ENCODE measurements around the gene ENPP6. TPM values are rescaled to one million over a fixed set of nuclear protein-coding genes. Genes with fewer than 3 reads are reported as not detected.
"Not testable (repeated sequence)": the region's sequence is repeated elsewhere in the genome, so short reads cannot be mapped to it uniquely, and the experiment has no call there.

Gene ENPP6
- total RNA-seq, 1 donor from 2014 or later: 0.39 TPM

GRCh38 chr4:184148738-184149637, 68.7 kb downstream of the ENPP6 start:
- DNase-seq: no peak

DNA sequence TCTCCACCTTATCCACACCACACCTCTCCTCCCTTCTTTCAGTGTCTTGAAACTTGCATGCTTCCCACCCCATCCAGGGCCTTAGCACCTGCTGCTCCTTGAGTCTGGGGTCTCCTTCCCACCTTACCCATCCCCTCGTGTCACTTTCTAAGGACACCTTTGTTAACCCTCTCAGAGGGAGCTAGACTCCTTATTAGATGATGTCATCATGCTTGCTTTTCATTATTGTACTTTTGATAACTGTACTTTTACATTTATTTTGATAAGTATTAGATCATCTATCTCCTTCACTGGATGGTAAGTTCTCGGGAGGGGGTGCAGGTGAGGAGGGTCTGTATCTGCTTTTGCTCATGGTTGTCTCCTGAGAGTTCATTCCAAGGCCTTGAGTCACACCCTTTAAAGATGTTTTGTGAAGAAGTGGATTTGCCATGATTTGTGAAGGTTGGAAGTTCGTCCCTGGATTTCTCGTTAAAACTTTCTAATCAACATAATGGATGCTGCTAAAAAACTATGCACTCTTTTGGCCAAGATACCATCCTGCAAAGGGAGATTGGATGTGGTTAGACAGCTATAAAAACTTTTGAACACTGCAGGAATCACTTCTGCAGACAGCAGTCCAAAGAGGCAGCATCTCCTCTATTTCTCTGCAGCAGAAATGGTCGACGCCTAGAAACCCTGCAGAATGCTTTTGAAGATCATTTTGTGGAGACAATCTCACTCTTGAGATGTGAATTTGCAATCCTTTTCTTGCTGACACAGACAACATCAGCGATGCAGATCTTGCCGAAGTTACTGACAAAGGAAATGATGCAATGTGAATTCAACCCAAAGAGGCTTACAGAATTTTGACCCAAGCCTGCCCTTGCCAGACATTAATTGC, 69.6 kb downstream of the ENPP6 start:
- no peak for DNase-seq

GRCh38 chr4:184146951-184147350, 70.7 kb downstream of the ENPP6 start:
- no peak for DNase-seq

DNA sequence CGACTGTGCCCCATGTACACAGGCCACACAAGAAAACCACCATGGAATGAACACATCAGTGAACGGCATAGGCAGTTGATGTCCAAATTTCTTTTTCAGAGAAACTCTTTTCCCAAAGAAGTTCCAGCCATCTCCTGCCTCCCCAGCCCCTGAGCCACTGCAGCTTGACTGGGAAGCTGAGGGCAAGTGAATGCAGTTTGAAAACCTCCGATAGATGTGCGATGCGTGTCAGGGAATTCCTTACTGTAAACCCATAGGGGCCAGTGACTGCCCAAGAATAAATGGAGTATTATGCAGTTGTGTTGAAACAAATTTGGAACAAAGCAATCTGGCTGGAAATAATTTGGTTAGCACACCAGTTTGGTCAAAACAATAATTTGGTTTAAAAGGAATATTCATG, 72.1 kb downstream of the ENPP6 start:
- DNase-seq: no peak

DNA sequence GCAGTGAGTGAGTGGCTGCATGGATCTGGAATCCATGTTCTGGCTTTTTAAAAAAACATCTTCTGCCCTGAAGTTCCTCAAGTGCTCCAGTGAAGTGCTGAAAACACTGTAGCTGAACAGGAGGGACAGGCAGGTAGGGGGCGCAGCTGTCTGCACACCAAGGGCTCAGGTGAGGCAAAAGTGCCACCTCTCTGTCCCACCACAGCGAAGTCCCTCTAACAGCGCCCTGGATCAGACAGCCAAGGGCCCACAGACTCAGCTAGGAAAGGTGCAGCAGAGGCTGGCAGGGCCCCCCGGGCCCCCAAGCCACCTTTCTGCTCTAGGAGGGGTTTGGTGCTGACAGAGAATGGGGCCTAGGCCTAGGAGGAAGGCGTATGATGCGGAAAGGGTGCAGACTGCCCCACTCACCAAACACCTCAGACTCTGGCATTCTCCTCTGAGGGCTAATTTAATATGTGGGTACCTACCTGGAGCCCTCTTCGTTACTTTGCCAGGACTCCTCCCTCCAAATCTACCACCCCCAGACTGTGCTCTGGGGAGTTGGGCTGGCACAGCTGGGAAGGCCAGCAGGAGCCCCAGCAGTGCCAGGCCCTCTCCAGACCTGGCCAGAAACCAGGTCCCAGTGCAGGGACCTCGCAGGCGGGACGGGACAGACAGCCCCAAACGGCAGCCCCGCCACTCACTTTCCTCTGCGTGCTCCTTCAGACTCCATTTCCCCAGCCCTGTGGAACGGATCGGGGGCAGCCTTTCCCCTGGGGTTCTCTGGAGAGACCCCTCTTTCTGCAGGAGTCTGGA, 73.7 kb downstream of the ENPP6 start:
- no peak for DNase-seq

DNA sequence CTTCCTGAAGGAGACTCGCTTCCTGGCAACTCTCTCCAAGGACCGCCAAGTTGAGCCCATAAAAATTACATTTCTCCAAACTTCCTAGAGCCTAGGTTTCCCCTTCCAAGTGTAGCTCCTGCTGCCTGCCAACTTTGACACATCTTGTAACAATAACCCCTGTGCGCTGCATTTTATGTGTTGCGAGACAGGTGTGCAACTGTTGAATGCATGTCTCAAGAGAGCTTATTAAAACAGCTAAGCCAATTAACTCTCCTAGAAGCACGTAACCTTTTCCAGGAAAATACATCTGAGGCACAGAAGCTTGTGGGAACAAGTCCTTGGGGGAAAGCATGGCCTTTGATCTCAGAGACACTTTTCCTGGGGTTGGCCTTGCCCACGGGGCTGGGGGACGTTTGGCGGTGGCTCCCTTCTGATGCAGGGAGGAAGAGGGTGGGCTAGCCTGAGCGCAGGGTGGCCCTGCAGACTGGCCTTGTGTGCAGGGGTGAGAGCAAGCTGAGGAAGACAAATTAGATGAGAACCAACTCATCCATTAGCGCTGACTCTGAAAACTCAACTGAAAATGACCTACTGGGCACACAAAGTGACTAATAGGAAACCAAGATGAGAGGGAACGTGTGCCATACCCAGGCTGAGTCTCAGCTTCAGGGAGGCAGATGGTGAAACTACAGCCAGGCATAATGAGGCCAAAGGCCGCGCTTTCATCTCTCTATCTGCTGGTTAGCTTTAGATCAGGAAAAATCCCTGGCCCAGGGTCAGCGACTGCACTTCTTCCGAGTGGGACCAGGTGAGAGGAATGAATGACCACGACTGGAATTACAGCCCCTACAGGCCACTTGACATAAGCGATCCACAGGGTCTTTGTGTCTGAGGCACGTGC, 75.3 kb downstream of the ENPP6 start:
- DNase-seq: no peak

- DNase-seq: not testable (repeated sequence)
Observed at GRCh38 chr4:184140901-184141300, 76.8 kb downstream of the ENPP6 start.

GRCh38 chr4:184136525-184136924, 81.1 kb downstream of the ENPP6 start:
- no peak for DNase-seq

DNA sequence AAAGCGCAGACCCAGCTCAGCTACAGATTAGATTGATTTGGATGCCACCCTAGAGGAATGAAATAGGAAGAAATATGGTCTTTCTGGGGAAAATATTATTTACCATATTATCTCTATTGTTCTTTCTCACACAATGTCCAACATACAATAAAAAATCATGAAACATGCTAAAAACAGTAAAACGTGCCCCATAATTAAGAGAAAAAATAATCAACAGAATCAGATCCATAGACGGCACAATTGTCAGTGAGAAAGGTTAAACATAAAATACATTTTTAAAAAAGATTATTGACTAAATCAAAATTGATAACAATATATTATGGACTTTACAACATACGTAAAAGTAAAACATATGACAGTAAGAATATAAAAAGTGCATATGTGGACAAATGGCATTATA, 90.9 kb downstream of the ENPP6 start:
- no peak for DNase-seq

DNA sequence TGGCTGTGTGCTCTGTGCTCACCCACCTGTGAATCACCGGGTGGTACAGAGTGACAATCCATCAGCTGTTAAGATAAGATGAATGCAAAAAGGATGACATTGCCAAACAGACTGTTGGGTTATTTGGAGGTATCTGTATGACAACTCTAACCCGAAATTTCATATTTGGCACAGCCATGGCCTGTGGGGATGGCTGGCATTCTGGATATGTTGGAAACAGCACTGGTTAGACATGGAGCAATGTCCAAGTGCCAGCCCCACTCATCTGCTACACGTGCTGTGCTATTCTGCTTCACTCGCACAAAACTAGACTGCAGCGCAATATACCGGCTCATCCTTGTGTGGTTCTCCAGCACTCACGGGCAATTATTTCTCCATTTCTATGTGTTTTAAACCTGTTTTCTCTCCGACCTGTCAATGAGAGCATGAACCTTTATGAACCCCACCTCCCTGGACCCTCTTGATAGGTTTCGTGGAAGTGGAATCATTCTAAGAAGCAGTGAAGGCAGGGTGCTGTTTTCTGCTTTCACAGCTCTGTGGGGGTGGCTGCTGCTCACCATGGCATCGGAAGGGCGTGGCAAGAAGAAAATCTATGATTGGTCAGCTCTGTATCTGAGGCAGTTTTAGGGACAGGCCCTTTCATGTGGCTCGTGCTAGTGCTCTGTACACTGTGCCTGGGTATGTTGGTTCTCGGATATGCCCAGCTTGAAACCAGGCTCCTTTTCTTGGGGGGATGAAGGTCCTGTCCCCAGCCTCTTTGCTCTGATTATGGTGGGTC, 94.9 kb downstream of the ENPP6 start:
- DNase-seq: no peak

DNA sequence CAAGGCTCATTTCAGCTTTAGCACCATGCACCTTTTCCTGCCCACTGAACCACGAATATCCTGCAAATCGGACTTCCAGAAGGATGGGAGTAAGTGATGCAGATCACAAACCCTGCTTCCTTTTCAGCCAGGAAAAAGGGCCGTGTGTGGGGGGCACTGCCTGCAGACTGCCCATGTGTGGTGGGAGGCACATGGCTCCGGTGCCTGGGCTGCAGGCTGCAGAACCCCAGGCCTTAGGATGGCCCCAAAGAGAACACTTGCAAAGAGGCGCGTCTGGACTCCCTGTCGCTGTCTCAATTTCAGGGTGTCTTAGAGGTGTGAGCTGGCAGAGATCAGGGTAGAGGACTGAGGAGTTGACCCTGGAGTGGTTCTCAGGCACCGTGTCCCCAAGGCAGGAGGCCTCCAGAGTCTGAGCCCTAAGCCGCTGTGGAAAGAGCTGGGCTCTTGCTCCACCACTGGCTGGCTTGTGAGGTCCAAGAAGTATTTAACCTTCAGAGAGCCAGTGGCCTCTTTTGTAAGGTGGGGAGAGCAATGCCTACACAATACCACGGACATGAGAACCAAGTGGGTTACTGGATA, 97.0 kb downstream of the ENPP6 start:
- DNase-seq: no peak

DNA sequence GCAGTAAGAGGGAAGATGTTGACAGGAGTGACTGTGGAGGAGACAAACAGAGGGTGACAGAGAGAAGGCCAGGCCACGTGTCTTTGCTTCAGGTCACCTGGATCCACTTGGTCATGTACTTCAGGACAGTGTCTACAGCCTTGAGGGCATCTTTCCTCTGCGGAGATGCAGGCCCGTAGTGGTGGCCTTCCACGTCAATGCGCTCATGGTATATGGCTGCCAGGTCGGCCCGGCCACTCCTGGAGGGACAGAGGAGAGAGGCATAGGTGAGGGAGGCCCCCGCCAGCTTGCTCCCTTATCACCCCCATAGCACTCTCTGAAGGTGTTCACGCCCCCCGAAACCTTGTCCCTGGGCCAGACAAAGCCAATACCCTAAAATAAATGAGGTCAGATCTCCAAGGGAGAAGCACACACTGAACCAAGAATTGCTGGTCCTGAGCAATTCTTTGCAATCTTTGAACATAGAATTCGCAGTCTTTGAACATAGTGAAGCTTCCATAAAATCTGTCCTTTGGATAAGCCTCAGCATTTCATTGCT, 99.9 kb downstream of the ENPP6 start:
- no peak for DNase-seq

DNA sequence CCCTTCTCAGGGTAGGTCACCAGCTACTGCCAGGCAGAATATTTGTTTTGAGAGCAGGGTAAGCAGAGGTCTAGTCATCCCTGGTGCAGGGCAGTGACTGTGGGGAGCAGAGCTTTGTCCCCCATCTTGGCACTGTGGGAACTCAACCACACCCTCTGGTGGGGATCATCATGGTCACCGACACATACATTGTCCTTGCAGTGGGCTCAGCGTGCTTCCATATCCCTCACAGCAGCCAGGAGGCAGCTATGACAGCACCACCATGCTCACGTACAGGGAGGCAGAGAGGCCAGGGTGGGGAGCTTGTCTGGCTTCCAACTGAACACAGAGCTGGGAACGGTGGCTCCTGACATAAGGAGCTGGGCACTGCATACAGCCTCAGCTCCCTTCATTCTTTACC, 102.3 kb downstream of the ENPP6 start:
- DNase-seq: no peak

DNA sequence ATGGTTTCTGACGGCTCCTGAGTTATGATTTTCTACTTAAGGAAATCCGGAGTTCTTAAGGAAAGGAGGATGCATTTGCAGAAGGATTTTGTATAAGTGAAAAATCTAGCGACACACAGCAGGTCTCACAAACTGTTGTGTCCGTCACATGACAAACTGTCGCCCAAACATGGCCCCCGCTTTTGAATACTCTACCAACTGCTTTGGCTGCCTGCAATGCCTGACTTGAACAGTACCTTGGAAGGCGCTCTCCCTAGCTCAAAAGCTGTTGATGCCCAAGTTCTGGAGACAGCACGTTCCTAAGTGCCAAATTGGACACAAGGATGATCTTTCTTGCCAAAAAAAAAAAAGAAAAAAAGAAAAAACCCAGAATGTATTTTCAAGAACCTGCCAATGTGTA, 103.2 kb downstream of the ENPP6 start:
- no peak for DNase-seq

DNA sequence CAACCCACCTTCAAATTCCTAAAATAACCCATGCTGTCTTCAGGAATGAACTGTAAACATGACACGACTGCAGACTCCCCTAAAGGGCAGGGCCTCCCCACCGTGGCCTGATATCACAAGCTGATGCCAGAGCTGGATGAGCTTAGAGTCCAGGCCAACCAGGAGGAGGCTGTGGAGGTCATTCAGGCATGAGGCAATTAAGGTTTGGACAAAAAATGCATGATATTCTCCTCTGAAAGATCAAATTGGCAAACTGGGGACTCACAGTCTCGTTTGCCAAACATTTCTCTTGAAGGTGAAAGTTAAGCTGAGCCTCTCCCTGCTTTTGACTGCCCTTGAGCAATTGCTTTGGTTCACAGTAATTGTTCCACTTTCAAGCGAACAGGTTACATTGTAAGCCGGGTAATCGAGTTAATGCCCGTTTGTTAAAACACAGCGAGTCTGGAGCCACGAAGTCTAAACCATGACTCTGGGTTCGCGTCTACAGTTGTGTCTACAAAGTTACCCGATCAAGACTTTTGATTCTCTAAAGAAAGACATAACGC, 105.6 kb downstream of the ENPP6 start:
- DNase-seq: no peak

- DNase-seq: no peak
Observed at GRCh38 chr4:184111233-184111832, 106.3 kb downstream of the ENPP6 start.

- DNase-seq: no peak
Observed at GRCh38 chr4:184110452-184111224, 107.0 kb downstream of the ENPP6 start.

DNA sequence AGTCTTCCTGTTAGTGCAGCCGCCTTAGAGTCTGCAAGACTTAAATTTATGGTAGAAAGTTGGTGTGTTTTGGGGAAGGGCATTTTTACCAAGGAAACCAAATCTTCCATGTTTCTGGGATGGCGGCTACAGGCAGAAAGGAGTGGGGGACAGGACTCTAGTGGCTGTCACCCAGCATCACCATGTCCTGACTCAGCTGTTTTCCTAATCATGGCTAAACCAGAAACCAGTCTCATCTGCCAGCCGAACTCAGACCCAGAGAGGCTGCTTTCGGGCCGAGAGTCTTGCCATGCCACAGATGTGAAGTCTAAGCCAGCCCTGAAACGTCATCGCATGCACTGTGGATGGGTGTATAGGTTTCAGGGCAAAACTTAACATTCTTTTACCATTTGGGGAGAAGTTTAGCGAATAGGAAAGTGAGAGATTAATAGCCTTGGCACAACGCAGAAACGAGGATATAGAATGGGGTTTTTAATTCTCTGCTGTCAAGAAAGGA, 109.6 kb downstream of the ENPP6 start:
- DNase-seq: no peak

All from skin of body (tissue), 2 donors.